ENCODE results near the gene L3MBTL1.
"Not testable (repeated sequence)": the region's sequence is repeated elsewhere in the genome, so short reads cannot be mapped to it uniquely, and the experiment has no call there.

L3MBTL1 gene

GRCh38 chr20:43560974-43561373 lies 53.5 kb downstream of the L3MBTL1 start:
- DNase-seq, result no peak

DNA sequence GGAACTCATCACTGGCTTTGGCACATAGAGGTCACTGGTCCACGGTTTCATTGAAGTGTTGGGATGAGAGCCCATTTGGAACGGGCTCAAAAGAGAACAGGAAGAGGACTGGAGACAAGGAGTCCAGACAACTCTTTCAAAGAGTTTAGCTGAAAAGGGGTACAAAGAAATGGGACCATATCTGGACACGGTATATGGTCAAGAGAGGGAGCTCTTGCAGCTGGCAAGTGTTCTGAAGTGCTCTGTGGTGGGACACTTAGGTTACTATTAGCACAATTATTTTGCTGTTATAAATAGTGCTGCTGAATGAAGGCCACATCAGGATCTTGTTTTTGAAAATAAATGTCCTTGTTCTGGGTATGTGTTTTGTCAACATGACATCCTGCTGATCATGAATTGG lies 55.9 kb downstream of the L3MBTL1 start:
- DNase-seq, result no peak

DNA sequence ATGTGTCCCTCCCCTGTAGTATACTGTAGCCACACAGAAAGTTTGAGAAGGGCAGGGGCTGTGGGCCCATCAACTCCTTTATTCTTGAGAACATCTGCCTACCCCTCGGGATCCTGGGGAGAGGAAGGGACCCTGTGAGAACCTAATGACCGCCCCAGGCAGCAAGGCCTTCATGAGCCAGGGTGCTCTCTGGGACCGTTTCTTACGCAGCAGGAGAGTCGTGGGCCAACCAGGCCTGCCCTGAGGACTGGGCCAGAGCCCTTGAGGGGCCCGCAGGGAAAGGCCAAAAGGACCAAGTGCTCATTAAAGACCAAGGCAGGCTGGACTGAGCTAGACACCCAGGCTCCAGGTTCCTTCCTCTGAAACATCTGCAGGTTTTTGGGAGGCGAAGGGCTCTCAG lies 56.5 kb downstream of the L3MBTL1 start:
- DNase-seq, result no peak

GRCh38 chr20:43564455-43564854 lies 57.0 kb downstream of the L3MBTL1 start:
- no peak for DNase-seq

- no peak for DNase-seq
Observed at GRCh38 chr20:43564993-43565757, 57.7 kb downstream of the L3MBTL1 start.

- DNase-seq, result no peak
Observed at GRCh38 chr20:43565758-43566104, 58.2 kb downstream of the L3MBTL1 start.

GRCh38 chr20:43567477-43567876 lies 60.0 kb downstream of the L3MBTL1 start:
- no peak for DNase-seq

- no peak for DNase-seq
Observed at GRCh38 chr20:43568706-43569105, 61.2 kb downstream of the L3MBTL1 start.

GRCh38 chr20:43569282-43569681 lies 61.8 kb downstream of the L3MBTL1 start:
- no peak for DNase-seq

GRCh38 chr20:43570496-43570895 lies 63.0 kb downstream of the L3MBTL1 start:
- DNase-seq, result no peak

- no peak for DNase-seq
Observed at GRCh38 chr20:43571310-43571709, 63.8 kb downstream of the L3MBTL1 start.

DNA sequence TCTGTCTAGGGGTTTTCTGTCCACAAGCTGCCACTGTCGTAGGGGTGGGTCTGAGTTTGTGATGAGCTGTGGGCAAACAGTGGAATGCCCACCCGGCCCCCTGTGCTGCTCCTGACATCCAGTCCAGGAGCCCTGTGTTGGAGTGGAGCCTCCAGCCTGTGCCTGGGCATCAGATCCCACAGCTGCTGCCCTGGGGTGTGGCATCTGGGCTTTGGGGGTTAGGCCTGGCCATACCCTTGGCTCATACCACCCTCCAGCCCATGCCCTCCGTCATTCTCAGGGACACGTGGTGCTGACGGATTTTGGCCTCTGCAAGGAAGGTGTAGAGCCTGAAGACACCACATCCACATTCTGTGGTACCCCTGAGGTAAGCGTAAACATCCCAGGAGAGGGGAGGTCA lies 64.3 kb downstream of the L3MBTL1 start:
- DNase-seq, result no peak

- DNase-seq, result no peak
Observed at GRCh38 chr20:43572891-43573290, 65.4 kb downstream of the L3MBTL1 start.

DNA sequence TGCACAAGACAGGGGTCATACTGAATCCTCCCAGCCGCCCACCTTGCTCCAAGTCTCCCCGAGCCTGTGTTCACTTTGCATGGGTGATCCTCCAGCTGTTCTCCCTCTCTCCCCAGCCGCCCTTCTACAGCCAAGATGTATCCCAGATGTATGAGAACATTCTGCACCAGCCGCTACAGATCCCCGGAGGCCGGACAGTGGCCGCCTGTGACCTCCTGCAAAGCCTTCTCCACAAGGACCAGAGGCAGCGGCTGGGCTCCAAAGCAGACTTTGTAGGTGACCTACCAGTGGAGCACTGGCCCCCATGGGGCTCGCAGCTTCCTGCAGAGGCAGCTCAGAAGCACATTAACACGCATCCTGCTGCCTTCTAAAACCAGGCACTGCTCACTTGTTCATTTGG lies 68.6 kb downstream of the L3MBTL1 start:
- no peak for DNase-seq

DNA sequence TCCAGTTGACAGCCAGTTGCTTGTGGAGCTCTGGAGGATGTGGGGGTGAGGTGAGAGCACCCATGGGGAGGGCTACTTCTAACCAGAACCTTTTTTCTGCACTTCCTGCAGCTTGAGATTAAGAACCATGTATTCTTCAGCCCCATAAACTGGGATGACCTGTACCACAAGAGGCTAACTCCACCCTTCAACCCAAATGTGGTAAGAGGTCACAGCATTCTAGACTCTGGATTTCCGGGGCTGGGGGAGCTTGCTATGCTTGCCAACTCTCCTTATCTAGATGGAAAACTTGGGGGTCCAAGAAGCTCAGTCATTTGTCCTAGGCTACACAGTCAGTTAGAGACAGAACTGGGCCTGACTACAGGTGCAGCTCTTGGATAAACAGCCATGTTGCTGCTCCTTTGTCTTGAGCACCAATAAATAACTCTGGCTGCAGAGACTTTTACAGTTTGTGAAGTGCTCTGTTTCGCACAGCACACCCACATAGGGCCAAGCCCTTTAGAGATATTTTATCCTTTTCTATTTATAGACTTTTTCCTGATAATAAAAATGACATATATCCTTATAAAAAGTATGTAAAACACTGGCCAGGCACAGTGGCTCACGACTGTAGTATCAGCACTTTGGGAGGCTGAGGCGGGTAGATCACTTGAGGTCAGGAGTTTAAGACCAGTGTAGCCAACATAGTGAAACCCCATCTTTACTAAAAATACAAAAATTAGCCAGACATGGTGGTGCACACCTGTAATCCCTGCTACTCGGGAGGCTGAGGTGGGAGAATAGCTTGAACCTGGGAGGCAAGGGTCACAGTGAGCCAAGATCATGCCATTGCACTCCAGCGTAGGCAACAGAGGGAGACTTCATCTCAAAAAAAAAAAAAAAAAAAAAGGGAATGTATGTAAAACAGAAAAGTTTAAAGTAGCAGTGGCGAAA lies 72.6 kb downstream of the L3MBTL1 start:
- no peak for DNase-seq

DNA sequence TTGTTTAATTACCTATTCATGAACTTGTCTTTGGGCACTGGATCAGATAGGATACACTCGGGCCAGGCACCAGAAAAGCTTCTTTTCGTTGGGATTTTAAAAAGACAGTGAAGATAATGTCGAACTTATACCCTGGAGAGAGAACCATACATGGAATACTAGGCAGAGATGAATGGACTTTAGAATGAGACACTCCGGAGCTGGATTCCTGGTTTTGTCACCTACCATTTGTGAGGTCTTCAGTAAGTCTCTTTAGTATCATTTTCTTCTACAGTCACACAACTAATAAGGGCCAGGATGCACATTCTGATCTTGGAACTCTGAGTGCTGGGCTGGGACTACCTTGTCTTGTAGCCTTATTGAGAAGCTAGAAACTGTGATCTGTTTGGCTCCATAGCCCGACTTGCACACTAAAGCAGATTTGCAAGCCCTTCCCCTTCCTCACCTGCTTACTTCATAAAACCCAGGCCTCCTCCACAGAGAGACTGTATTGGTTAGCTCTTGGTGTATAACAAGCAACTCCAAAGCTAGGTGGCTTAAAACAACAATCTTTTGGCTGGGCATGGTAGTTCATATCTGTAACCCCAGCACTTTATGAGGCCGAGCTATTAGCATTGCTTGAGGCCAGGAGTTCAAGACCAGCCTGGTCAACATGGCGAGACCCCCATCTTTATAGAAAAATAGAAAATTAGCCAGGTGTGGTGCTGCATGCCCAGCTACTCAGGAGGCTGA lies 75.8 kb downstream of the L3MBTL1 start:
- no peak for DNase-seq

- no peak for DNase-seq
Observed at GRCh38 chr20:43583982-43584432, 76.5 kb downstream of the L3MBTL1 start.

- DNase-seq, result no peak
Observed at GRCh38 chr20:43584448-43585136, 77.1 kb downstream of the L3MBTL1 start.

GRCh38 chr20:43586641-43587040 lies 79.1 kb downstream of the L3MBTL1 start:
- no peak for DNase-seq

GRCh38 chr20:43588526-43588925 lies 81.0 kb downstream of the L3MBTL1 start:
- not testable (repeated sequence) for DNase-seq

- peak; percentile 10 for DNase-seq
Observed at GRCh38 chr20:43590036-43590391, 82.5 kb downstream of the L3MBTL1 start.

DNA sequence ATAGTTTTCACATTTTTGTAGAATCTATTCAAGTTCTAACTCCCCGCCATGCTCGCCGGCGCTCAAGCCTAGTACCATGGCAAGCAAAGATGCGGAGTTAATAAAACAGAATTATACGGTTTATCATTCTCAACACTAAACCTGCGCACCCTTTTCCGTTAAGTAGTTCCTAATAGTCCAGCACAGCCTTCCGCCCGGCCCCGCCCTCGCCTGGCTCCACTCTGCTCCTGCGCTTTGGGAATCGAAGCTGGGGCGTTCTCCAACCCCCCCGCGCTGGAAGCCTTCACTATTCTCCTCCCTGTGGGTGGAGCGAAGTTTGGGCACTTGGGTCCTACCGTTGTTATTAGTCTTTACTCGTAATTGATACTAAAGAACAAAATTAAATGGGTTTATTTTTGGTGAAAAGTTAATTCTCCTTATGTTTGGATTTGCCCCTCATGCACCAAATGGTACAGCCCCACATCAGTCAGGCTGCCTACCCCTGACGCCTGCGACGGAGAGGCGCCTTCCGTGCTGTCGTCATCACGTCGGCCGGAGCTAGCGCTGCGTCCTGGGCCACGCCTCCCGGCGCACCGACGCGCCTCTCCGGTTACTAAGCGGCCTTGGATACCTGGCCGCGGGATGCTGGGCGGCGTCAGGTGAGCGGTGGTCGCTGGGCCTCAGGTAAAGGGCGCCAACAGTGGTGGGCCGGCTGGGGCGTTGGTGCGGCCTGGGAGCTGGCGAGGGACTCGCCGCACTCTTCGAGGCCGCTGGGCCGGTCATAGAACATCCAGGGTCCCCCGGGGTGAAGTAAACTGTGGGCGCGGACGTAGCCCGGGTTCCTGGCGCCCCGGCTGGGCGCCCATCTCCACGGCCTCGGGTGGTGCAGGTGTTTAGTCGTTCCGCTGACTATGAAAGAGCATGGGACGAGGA lies 83.2 kb downstream of the L3MBTL1 start, which contains the start of gene IFT52:
IFT52 (plus strand) TSS at position 546 of the 912 bp plus-strand sequence. CDS start 3,762 bp downstream, outside the sequence.
- peak; percentile 88 for DNase-seq
